Measurements from ENCODE around the gene A1BG. TPM values are rescaled to one million over a fixed set of nuclear protein-coding genes. Genes with fewer than 3 reads are reported as not detected.

The A1BG gene
- total and polyA plus RNA-seq, 2 of the 13 experiments (the other 11 are each of a cell fraction or from before 2014, with no cell fraction given), result 14.7 to 41.4 TPM

DNA sequence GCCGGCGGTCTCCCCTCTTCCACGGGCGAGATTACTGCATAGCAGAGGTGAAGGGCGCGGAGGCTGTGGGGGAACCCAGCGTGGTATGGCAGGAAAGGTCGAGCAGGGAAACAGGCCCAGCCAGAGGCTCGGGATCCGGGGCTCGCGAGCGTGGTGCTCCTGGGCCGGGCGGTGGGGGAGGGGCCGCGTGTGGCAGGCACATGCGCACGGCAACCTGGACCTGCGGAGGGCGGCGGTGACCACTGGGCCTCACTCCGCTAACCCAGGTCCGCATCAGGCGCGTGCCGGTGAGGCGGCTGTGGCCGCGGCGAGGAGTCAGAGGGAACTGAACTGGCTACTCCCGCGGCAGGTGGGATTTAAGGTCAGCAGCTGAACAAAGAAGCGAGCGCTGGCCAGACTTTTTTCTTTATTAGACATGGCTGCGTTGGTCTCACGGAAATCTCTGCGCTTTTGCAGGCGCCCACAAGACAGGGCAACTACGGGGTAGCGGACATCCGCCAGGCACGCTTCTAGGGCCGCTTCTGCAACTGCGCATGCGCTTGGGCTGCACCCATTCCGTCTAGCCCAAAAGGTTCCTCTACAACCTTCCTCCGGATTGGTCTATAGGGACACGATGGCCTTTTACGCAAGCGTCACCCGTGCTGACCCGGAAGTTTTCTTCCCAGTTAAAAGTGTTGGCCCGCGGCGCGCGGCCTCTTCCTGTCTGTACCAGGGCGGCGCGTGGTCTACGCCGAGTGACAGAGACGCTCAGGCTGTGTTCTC, 33.5 kb upstream of the A1BG start, which contains the start of gene RPS5 (continued):
- no peak for TF ChIP-seq ZNF296 (CRISPR knock-in tag; conservative IDR thresholded peaks at IDR 0.05)
- TF ChIP-seq CBX2 (IDR thresholded peaks at IDR 0.05; ENCODE audit: low read depth, low read length), result no peak
- no peak for TF ChIP-seq CBX2 (CRISPR knock-in tag; IDR thresholded peaks at IDR 0.05; ENCODE audit: low read depth)
- TF ChIP-seq ZNF12 (CRISPR knock-in tag; IDR thresholded peaks at IDR 0.05), result peak; percentile 36; the same call in 1 of the 2 replicates
- peak; percentile 60 for TF ChIP-seq TBX2 (CRISPR knock-in tag; IDR thresholded peaks at IDR 0.05; ENCODE audit: borderline replicate concordance)
- peak; percentile 26; the same call in 1 of the 2 replicates for TF ChIP-seq NCOA2 (CRISPR knock-in tag; IDR thresholded peaks at IDR 0.05)
- TF ChIP-seq, protein P1, sequence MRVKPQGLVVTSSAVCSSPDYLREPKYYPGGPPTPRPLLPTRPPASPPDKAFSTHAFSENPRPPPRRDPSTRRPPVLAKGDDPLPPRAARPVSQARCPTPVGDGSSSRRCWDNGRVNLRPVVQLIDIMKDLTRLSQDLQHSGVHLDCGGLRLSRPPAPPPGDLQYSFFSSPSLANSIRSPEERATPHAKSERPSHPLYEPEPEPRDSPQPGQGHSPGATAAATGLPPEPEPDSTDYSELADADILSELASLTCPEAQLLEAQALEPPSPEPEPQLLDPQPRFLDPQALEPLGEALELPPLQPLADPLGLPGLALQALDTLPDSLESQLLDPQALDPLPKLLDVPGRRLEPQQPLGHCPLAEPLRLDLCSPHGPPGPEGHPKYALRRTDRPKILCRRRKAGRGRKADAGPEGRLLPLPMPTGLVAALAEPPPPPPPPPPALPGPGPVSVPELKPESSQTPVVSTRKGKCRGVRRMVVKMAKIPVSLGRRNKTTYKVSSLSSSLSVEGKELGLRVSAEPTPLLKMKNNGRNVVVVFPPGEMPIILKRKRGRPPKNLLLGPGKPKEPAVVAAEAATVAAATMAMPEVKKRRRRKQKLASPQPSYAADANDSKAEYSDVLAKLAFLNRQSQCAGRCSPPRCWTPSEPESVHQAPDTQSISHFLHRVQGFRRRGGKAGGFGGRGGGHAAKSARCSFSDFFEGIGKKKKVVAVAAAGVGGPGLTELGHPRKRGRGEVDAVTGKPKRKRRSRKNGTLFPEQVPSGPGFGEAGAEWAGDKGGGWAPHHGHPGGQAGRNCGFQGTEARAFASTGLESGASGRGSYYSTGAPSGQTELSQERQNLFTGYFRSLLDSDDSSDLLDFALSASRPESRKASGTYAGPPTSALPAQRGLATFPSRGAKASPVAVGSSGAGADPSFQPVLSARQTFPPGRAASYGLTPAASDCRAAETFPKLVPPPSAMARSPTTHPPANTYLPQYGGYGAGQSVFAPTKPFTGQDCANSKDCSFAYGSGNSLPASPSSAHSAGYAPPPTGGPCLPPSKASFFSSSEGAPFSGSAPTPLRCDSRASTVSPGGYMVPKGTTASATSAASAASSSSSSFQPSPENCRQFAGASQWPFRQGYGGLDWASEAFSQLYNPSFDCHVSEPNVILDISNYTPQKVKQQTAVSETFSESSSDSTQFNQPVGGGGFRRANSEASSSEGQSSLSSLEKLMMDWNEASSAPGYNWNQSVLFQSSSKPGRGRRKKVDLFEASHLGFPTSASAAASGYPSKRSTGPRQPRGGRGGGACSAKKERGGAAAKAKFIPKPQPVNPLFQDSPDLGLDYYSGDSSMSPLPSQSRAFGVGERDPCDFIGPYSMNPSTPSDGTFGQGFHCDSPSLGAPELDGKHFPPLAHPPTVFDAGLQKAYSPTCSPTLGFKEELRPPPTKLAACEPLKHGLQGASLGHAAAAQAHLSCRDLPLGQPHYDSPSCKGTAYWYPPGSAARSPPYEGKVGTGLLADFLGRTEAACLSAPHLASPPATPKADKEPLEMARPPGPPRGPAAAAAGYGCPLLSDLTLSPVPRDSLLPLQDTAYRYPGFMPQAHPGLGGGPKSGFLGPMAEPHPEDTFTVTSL (CRISPR knock-in tag; IDR thresholded peaks at IDR 0.05; ENCODE audit: borderline replicate concordance), result no peak
- TF ChIP-seq KLF11 (CRISPR knock-in tag; IDR thresholded peaks at IDR 0.05), result no peak; the same call in 1 of the 2 replicates
- no peak for TF ChIP-seq ZNF720 (CRISPR knock-in tag; IDR thresholded peaks at IDR 0.05)
- TF ChIP-seq KLF13 (CRISPR knock-in tag; IDR thresholded peaks at IDR 0.05), result no peak
- peak; percentile 78; the same call in 1 of the 2 replicates for TF ChIP-seq SMAD3 (CRISPR knock-in tag; IDR thresholded peaks at IDR 0.05)
- 0 out of 2 replicates have a peak, but pooled peaks have one; percentile 47 for TF ChIP-seq HNF1A (IDR thresholded peaks at IDR 0.05; ENCODE audit: low read depth)
- peak; percentile 42 for TF ChIP-seq HNF1A (CRISPR knock-in tag; IDR thresholded peaks at IDR 0.05; ENCODE audit: borderline replicate concordance)
- no peak for TF ChIP-seq ZBTB1 (CRISPR knock-in tag; IDR thresholded peaks at IDR 0.05; ENCODE audit: borderline replicate concordance)
- TF ChIP-seq MAFG (CRISPR knock-in tag; IDR thresholded peaks at IDR 0.05), result no peak
- no peak; the same call in 1 of the 2 replicates for TF ChIP-seq ZNF33B (CRISPR knock-in tag; IDR thresholded peaks at IDR 0.05)
- no peak for TF ChIP-seq MBNL3 (CRISPR knock-in tag; conservative IDR thresholded peaks at IDR 0.05)
- peak; percentile 85 for TF ChIP-seq ZNF567 (CRISPR knock-in tag; IDR thresholded peaks at IDR 0.05; ENCODE audit: borderline replicate concordance)
- TF ChIP-seq TARDBP (CRISPR knock-in tag; IDR thresholded peaks at IDR 0.05), result peak; percentile 84
- TF ChIP-seq ZBTB8A (CRISPR knock-in tag; IDR thresholded peaks at IDR 0.05; ENCODE audit: borderline replicate concordance, low read depth), result 0 out of 2 replicates have a peak, but pooled peaks have one; percentile 27
- TF ChIP-seq ZMAT5 (CRISPR knock-in tag; IDR thresholded peaks at IDR 0.05; ENCODE audit: borderline replicate concordance, low read depth), result no peak
